Measurements from ENCODE around the gene SESN3.

GRCh38 chr11:95140397-95141033 is 90.5 kb downstream of the SESN3 start:
- TF ChIP-seq CTCF (IDR thresholded peaks at IDR 0.05) (no peak), EP300 (IDR thresholded peaks at IDR 0.05) (no peak)
